C4-2B (cell line): ENCODE results near the gene KDM5A.
"Not testable (repeated sequence)": the region's sequence is repeated elsewhere in the genome, so short reads cannot be mapped to it uniquely, and the experiment has no call there.

Experiments
- H3K27ac ChIP-seq: fragments of 450-650 bp; 2 replicates; pipeline ENCODE4 v1.5.1; 2017
- ZFX ChIP-seq: fragments of 450-650 bp; IDR thresholded peaks from 2 replicates; pipeline ENCODE4 v1.6.1; 2017
- TF ChIP-seq, protein P1 (sequence below): fragments of 450-650 bp; conservative IDR thresholded peaks from 2 replicates; pipeline ENCODE4 v1.5.1; 2017; ENCODE audit warnings: mild to moderate bottlenecking

Gene KDM5A

DNA sequence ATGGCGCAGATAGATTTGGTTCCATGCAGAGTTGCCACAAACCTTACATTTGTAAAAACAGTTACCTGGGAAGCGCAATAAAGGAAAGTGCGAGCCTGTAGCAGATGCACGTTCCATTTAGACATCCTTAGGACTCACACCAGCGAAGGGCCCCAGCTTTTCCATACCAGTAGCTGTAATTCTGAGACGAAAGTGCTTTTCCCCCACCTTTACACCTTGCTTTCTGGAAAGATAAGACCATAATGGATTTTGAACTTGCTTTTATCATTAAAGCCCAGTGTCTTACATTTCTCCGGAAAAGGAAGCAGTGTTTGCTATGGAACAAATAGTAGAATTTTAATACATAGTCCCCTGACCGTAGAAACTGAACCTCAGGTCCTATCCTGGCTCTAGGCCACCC is 11.7 kb upstream of the KDM5A start:
- no peak overlapping the region for H3K27ac ChIP-seq
- no peak for TF ChIP-seq ZFX
- TF ChIP-seq, protein P1, sequence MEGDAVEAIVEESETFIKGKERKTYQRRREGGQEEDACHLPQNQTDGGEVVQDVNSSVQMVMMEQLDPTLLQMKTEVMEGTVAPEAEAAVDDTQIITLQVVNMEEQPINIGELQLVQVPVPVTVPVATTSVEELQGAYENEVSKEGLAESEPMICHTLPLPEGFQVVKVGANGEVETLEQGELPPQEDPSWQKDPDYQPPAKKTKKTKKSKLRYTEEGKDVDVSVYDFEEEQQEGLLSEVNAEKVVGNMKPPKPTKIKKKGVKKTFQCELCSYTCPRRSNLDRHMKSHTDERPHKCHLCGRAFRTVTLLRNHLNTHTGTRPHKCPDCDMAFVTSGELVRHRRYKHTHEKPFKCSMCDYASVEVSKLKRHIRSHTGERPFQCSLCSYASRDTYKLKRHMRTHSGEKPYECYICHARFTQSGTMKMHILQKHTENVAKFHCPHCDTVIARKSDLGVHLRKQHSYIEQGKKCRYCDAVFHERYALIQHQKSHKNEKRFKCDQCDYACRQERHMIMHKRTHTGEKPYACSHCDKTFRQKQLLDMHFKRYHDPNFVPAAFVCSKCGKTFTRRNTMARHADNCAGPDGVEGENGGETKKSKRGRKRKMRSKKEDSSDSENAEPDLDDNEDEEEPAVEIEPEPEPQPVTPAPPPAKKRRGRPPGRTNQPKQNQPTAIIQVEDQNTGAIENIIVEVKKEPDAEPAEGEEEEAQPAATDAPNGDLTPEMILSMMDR = no peak

DNA sequence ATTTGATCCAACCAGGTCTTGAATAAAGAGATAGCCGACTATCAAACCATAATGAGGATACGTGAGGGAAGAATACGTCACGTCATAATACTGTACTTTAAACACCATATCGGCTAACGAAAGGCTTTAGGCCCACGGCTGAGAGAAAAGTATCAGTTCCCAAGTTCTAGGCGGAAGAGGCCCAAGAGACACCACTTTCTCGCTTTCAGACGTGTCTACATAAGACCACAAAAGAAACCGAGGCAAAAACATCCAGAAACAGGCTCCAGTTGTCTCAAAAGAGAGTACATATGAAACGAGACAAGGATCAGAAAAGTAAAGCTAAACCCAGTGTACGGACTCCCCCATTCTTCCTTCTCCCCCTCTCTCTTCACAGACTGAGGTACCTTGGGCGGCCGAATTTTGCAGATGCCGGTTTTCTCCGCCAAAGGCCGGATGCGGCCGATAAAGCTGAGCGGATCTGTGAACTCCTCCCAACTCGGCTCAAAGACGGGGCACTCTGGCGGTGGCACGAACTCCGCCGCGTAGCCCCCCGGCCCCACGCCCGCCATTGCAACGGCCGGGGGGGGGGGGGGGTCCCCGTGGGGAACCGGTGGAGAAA is 479 bp downstream of the KDM5A start:
- peak; percentile 15; the same call in 1 of the 2 replicates for TF ChIP-seq ZFX
- TF ChIP-seq, protein P1 = no peak
- H3K27ac ChIP-seq = peak overlapping the region; percentile 84

DNA sequence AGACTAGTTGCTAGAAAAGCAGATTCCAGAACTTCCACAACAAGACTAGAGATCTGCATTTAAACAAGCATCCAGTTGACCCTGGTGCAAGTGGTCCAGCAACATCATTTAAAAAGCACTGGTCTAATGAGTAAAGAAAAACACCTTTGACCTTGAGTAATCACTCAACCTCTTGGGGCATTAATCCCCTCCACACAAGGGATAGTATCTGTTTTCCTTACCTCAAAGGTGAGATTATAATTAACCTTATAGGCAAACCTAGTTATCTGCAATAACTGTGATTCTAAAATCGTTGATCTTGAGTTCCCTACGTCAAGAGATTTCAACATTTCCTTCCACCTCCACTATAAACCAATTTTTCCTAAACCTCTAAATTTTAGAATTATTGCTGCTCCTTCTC is 1.1 kb downstream of the KDM5A start:
- no peak for TF ChIP-seq ZFX
- TF ChIP-seq, protein P1 = no peak
- H3K27ac ChIP-seq = no peak overlapping the region

DNA sequence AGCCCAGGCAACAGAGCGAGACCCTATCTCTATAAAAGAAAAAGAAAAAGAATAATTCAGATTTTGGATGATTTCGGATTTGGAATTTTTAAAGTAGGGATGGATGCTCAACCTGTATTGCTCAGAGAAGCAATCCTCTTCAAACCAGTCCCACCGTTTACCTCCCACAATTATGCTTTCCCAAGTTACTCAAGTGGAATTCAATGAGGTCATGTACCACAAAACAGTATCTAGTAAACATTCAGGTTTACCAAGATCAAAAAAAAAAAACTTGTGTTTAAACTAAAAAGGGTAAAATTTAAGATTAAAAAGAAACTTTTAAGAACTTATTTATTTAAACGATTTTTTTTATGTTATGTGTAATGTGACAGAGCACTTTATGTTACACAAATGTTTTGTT is 2.5 kb downstream of the KDM5A start:
- H3K27ac ChIP-seq = no peak overlapping the region
- TF ChIP-seq, protein P1 = no peak
- no peak for TF ChIP-seq ZFX

DNA sequence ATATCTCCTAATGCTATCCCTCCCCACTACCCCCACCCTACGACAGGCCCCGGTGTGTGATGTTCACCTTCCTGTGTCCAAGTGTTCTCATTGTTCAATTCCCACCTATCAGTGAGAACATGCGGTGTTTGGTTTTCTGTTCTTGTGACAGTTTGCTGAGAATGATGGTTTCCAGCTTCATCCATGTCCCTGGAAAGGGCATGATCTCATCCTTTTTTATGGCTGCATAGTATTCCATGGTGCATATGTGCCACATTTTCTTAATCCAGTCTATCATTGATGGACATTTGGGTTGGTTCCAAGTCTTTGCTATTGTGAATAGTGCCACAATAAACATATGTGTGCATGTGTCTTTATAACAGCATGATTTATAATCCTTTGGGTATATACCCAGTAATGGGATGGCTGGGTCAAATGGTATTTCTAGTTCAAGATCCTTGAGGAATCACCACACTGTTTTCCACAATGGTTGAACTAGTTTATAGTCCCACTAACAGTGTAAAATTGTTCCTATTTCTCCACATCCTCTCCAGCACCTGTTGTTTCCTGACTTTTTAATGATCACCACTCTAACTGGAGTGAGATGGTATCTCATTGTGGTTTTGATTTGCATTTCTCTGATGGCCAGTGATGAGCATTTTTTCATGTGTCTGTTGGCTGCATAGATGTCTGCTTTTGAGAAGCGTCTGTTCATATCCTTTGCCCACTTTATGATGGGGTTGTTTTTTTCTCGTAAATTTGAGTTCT is 18.2 kb downstream of the KDM5A start:
- H3K27ac ChIP-seq = not testable (repeated sequence)

DNA sequence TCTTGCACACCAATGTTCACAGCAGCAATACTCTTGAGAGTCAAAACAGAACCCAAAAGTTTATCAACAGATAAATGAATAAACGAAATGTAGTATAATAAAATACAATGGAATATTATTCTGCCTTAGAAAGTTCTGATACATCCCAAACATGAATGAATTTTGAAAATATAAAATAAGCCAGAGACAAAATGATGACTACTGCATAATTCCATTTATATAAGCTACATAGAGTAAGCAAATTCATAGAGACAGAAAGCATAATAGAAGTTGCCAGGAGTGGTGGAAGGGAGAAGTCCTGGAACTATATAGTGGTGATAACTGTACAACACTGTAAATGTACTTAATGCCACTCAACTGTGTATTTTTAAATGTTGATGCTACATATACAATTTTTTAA is 21.1 kb downstream of the KDM5A start:
- no peak for TF ChIP-seq ZFX
- TF ChIP-seq, protein P1 = no peak
- no peak overlapping the region for H3K27ac ChIP-seq

DNA sequence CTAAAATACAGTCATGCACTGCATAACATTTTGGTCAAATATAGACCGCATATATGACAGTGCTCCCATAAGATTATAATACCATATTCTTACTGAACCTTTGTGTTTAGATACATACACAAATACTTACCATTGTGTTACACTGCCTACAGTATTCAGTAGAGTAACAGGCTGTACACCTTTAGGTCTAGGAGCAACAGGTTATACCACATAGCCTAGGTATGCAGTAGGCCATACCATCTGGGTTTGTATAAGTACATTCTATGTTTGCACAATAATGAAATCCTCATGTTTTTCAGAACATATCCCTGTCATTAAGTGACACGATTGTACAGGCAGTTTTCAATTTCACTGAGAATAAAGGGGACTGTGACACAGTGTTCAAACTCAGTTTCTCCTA is 22.3 kb downstream of the KDM5A start:
- TF ChIP-seq ZFX = no peak
- TF ChIP-seq, protein P1 = no peak
- no peak overlapping the region for H3K27ac ChIP-seq

DNA sequence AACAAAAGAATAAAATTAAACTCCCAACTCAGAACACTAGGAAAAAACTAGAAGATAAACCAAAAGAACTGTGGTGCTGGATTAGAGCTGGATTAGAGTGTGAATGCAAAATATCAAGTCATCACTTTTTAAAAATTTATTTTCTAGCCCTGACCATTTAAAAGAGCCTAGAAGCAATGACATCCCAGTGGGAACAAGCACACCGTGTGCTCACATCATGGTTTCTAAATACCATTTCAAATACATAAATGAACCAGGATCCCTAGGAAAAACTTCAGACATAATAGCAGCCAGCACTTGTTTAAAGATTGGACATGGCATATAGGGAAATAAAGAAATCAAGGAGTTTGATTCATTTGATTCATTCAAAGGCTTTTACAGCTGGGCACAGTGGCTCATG is 30.0 kb downstream of the KDM5A start:
- TF ChIP-seq ZFX = no peak
- TF ChIP-seq, protein P1 = no peak
- no peak overlapping the region for H3K27ac ChIP-seq
